Mucosa of stomach (tissue), 1 donor: Measurements from ENCODE around the gene ETFA.

ENCODE experiments used
- H3K27me3 ChIP-seq: one replicate; pipeline ENCODE4 v1.7.0; 2013; ENCODE audit warnings: mild to moderate bottlenecking, low read length; ENCODE audit not compliant: control insufficient read depth, insufficient read depth
- H3K36me3 ChIP-seq: one replicate; pipeline ENCODE4 v1.7.0; 2013; ENCODE audit warnings: low read length; ENCODE audit not compliant: control insufficient read depth, insufficient read depth
- H3K4me1 ChIP-seq: one replicate; pipeline ENCODE4 v1.7.0; 2013; ENCODE audit warnings: mild to moderate bottlenecking, low read length; ENCODE audit not compliant: control insufficient read depth, insufficient read depth
- H3K4me3 ChIP-seq: one replicate; pipeline ENCODE4 v1.7.0; 2013; ENCODE audit warnings: low read length
- H3K9ac ChIP-seq: one replicate; pipeline ENCODE4 v1.7.0; 2013; ENCODE audit warnings: mild to moderate bottlenecking, low read length, moderate library complexity
- H3K9me3 ChIP-seq: one replicate; pipeline ENCODE4 v1.7.0; 2013; ENCODE audit warnings: mild to moderate bottlenecking, low read length, moderate library complexity; ENCODE audit not compliant: control insufficient read depth
- donor health status: Pancreatic carcinoma.

The ETFA gene

DNA sequence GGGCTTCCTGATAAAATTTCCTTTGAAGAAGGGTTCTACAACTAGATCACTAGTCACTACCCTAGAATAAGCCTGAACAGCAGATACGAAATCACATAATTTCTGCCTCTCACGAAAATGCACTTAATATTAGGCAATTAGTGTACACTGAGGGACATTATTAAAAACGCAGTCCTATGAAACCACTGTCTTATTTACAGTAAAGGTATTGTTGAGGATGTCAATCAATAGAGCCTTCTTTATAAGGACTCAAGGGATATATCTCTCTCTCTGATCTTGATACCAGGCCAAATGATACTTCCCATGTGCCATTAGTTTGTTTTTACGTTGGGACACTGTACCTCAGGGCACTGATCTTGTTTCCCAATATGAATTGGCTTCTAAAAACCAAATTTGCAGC lies 59.6 kb downstream of the ETFA start:
- H3K27me3 ChIP-seq, result no peaks in the 10 kb centered on the region

DNA sequence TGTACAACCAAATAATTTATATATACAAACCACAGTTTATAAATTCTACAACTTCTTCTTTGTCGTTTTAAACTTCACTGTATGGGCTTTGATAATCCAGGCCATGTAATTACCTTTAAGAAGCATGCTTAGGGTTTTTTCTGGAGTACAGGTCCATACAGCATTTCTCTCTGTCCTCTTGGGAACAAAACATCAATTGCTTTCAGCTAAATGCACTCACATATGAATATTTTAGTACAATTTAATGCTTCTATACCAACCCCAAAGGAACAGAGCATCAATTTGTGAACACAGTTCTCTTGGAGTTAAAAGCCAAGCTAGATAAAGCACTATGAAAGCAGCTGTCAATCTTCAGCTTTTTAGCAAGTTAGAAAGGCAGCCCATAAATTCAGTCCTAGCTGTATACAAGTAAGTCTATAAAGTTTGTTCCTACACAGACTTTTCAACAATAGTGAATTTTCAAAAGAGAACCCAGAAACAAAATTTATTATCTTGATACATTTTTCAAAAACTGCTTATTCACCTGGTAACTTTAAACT lies 66.1 kb downstream of the ETFA start:
- Histone ChIP-seq H3K27me3 (no peaks in the 10 kb centered on the region), H3K9ac (no peak overlapping the region), H3K36me3 (no peaks in the 10 kb centered on the region), H3K4me1 (no peaks in the 10 kb centered on the region), H3K4me3 (no peak overlapping the region), H3K9me3 (no peaks in the 10 kb centered on the region)

More for the DNA sequence above, 59.6 kb downstream of the ETFA start:
- no peaks in the 10 kb centered on the region for H3K4me1 ChIP-seq
- H3K9ac ChIP-seq, result no peak overlapping the region
- no peaks in the 10 kb centered on the region for H3K9me3 ChIP-seq
- H3K36me3 ChIP-seq, result no peaks in the 10 kb centered on the region
- H3K4me3 ChIP-seq, result no peak overlapping the region

DNA sequence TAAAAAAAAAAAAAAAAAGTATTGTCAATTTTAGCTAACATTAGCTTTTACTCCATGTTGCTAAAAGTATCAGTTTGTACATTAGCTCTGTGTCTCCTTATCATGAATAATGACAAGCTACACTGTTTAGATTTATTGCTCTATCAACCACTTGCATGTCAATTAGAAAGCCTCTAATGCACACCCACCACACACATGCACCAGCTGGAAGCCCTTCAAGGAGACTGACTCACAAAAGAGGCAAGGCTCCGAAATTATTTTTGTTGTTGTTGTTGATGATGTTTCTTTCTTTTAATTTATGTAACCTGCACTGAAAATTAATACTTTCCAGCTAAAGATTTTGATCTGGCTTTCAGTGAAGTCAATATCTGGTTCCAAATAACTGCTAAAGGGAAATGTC lies 71.5 kb downstream of the ETFA start:
- H3K36me3 ChIP-seq, result no peaks in the 10 kb centered on the region
- H3K9me3 ChIP-seq, result no peaks in the 10 kb centered on the region
- H3K4me3 ChIP-seq, result no peak overlapping the region
- H3K4me1 ChIP-seq, result peaks cover 4% of the 10 kb centered on the region
- H3K9ac ChIP-seq, result no peak overlapping the region
- H3K27me3 ChIP-seq, result no peaks in the 10 kb centered on the region

DNA sequence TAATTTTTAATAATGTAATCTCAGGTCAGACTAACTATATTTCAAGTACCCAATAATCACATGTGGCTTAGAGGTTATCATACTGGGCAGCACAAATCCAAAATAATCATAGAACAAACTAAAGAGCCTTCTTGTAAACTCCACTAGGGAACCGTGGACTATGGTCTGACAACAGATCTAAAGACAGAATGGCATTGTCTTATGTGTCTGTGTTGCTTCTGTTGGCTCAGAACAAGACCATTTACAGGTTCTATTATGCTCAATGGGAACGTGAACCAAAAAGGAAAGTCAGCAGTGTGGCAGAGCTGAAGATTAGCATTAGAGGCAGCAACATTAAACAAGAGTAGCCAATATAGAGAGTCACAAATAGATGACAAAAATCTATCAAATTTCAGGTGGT lies 74.9 kb downstream of the ETFA start:
- Histone ChIP-seq H3K4me3 (no peak overlapping the region), H3K27me3 (no peaks in the 10 kb centered on the region), H3K4me1 (peaks cover 4% of the 10 kb centered on the region), H3K9me3 (no peaks in the 10 kb centered on the region), H3K9ac (no peak overlapping the region), H3K36me3 (no peaks in the 10 kb centered on the region)

DNA sequence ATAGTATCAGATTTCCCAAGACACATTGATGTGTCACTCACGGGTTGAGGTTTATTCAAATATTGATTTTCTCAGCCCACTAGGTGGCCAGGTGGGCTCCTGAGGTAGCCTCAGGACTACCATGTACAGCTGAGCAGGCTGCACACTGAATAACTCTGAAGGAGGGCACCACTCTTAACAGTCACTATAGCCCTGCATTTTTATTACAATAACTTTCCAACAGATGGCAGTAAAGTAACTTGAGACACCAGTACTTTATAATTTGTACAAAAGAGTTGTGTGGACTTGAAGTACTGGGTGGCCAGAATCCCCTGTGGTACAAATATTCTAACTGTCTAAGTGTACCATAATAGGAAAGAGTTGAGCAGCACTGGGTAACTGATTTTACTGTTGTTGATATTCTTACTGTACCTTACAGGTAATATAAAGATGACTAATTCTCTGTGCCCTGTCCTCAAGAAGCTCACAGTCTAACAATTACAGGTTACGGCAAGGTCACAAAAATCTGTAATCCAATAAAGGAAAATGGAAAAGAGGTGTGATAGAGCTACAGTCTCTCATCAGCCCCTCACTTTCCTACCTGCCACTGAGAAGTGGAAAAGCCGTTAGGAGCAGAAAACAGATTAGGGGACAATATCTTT lies 76.0 kb downstream of the ETFA start:
- H3K9ac ChIP-seq, result no peak overlapping the region
- no peaks in the 10 kb centered on the region for H3K36me3 ChIP-seq
- peaks cover 4% of the 10 kb centered on the region for H3K4me1 ChIP-seq
- no peaks in the 10 kb centered on the region for H3K9me3 ChIP-seq
- no peaks in the 10 kb centered on the region for H3K27me3 ChIP-seq
- H3K4me3 ChIP-seq, result no peak overlapping the region

DNA sequence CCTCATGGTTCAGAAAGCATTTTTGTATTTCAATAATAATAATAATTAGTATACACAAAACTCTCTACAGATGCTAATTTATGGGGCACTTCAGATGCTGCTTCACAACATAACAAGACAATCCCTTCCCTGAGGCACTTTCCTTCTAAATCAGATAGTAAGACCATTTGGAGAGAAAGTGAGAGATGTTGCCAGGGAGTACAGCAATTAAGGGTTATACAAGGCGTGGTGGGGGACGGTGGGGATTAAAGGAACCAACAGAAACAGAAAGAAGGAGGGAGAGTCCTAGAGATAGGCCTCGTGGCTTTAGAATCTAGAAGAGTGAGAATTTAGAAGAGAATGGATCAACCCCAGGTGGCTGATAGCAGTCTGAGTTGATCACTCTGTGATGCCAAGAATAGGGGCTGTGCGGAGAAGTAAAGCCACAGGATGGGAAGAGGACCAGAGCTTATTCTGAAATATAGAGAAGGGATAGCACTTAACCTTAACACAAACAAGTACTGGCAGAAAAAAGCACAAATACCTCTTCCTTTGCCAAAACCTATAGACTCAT lies 76.9 kb downstream of the ETFA start:
- Histone ChIP-seq H3K4me3 (no peak overlapping the region), H3K4me1 (no peaks in the 10 kb centered on the region), H3K36me3 (no peaks in the 10 kb centered on the region), H3K9me3 (no peaks in the 10 kb centered on the region), H3K27me3 (no peaks in the 10 kb centered on the region), H3K9ac (no peak overlapping the region)

DNA sequence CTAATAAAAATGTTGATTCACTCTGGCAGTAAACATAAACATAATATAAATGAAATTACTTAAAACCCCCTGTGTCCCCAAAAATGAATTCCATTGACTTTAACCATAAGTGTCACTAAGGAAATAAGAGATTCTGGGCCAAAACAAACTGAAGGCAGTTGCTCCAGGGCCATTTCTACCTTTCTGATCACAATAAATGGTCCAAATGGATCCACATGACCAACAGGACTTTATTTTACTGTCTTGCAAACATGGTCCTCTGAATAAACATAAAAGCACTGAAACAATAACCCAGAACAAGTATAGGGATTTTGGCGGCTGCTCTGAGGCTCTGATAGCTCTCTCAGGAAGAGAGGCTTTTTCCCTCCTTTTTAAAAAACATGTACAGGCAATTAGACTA lies 77.3 kb downstream of the ETFA start:
- no peaks in the 10 kb centered on the region for H3K36me3 ChIP-seq
- H3K4me1 ChIP-seq, result no peaks in the 10 kb centered on the region
- H3K9me3 ChIP-seq, result no peaks in the 10 kb centered on the region
- no peak overlapping the region for H3K9ac ChIP-seq
- no peak overlapping the region for H3K4me3 ChIP-seq
- H3K27me3 ChIP-seq, result no peaks in the 10 kb centered on the region

DNA sequence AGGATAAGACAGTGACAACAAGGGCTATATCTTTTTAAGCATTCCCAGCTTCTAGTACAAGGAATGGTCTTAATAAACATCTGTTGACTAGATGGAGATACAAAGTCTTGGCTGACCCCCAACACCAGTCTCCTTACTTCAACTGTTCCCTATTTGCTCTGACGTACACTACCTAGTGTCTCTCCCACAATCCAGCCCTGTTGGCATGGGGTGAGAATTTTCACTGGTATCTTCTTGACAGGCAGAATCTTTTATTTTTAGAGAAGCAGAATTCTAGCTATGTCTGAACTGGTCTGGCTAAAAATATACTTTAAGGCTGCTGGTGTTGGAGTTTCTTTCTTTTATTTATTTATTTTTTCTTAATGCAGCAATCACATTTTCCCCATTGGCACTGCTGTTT lies 82.0 kb downstream of the ETFA start:
- H3K4me1 ChIP-seq, result no peaks in the 10 kb centered on the region
- no peaks in the 10 kb centered on the region for H3K36me3 ChIP-seq
- H3K4me3 ChIP-seq, result no peak overlapping the region
- H3K27me3 ChIP-seq, result no peaks in the 10 kb centered on the region
- H3K9ac ChIP-seq, result no peak overlapping the region
- no peaks in the 10 kb centered on the region for H3K9me3 ChIP-seq

DNA sequence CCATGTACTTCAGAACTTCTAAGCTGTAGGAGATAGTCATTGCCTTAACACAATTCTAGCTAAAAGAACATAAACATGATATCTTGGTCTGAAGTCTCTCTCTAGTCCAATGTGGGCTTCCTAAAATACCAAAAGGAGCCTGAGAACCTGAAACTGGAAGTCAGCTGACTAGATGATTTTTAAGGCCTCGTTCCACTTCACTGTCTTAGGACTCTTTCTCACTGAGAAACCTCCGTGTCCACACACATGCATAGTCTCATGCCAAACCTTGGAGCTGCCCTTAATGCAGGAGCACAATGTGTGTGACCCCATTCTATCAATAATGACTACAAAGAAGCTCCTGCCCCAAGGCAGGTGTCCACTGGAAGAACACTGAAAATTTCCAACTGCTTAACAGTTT lies 87.7 kb downstream of the ETFA start:
- Histone ChIP-seq H3K9me3 (no peaks in the 10 kb centered on the region), H3K4me3 (no peak overlapping the region), H3K9ac (no peak overlapping the region), H3K27me3 (no peaks in the 10 kb centered on the region), H3K36me3 (no peaks in the 10 kb centered on the region), H3K4me1 (no peaks in the 10 kb centered on the region)

DNA sequence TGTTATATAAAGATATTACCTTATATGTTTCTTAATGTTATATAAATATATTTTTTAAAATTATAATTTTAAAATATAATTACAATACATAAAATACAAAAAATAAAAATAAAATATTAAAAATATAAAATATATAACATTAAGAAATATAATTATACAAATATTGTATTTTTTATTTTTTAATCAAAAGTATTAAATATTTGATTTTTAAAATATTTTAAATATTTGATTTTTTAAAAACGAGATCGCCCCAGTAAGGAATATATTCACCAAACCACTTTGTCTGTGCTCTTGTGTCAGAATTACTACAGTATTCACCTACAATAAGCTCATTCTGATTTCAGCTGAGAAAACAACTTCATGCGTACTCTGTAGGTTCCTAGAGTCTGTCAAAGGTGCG lies 89.1 kb downstream of the ETFA start:
- Histone ChIP-seq H3K4me3 (no peak overlapping the region), H3K36me3 (no peaks in the 10 kb centered on the region)

DNA sequence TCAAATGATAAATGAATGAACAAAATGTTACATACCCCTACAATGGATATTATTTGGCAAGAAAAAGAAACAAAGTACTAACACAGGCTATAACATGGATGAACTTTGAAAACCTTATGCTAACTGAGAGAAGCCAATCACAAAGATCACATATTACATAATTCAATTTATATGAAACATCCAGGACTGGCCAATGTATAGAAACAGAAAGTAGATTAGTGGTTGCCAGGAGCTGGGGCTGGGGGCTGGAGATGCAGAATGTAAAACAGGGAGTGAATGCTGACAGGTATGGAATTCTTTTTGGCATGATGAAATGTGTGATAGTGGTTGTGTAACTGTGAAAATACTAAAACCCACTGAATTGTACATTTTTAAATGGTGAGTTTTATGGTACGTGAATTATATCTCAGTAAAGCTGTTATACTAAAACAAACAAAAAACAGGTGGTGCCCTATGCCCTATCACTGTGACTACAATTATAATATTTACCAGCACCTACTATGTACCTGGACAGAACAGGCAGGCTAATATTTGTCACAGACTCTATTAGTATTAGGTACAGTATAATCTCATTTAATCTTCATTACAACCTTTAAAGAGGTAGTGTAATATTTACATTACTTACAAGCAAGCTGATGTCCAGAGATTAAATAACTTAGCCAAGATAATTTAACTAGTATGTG lies 90.0 kb downstream of the ETFA start:
- no peaks in the 10 kb centered on the region for H3K36me3 ChIP-seq
- H3K9ac ChIP-seq, result no peak overlapping the region
- H3K27me3 ChIP-seq, result no peaks in the 10 kb centered on the region
- peaks cover 20% of the 10 kb centered on the region for H3K4me1 ChIP-seq
- no peak overlapping the region for H3K4me3 ChIP-seq
- H3K9me3 ChIP-seq, result no peaks in the 10 kb centered on the region

More for the DNA sequence above, 89.1 kb downstream of the ETFA start:
- H3K9me3 ChIP-seq, result no peaks in the 10 kb centered on the region
- peaks cover 12% of the 10 kb centered on the region for H3K4me1 ChIP-seq
- H3K27me3 ChIP-seq, result no peaks in the 10 kb centered on the region
- no peak overlapping the region for H3K9ac ChIP-seq

DNA sequence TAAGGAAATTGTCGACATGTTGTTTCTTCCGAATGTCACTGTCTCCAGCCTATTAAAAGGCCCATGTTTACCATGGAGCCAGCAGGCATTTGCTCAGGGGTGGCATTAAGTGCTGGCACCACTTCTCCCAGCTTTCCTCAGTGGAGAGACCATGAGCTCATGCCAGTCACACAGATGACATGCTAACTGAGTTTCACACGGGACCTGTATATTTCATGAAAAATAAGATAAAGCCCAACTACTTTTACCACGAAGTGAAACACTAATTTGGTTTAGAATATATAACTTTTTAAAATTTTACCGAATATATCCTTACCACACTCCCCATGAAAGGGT lies 93.4 kb downstream of the ETFA start:
- H3K36me3 ChIP-seq, result peaks cover 7% of the 10 kb centered on the region
- H3K4me1 ChIP-seq, result peaks cover 20% of the 10 kb centered on the region
- H3K9ac ChIP-seq, result no peak overlapping the region
- H3K4me3 ChIP-seq, result no peak overlapping the region
- H3K9me3 ChIP-seq, result no peaks in the 10 kb centered on the region
- H3K27me3 ChIP-seq, result no peaks in the 10 kb centered on the region
